Loucy (cell line): ENCODE measurements around the gene PACRG.

Experiments used
- H2AFZ ChIP-seq: fragments of 200-600 bp; sonication (generic); 2 replicates; pipeline ENCODE4 v1.6.0; 2016; ENCODE audit warnings: antibody characterized with exemption, mild to moderate bottlenecking, low read length, moderate library complexity
- H3F3A ChIP-seq: fragments of 200-600 bp; 2 replicates; pipeline ENCODE4 v1.6.0; 2016; ENCODE audit warnings: antibody characterized with exemption, low read depth, mild to moderate bottlenecking
- H3K27me3 ChIP-seq: fragments of 200-600 bp; sonication (generic); 2 replicates; pipeline ENCODE4 v1.6.1; 2014; ENCODE audit warnings: low read length, mild to moderate bottlenecking; ENCODE audit not compliant: insufficient read depth, poor library complexity, severe bottlenecking
- H3K36me3 ChIP-seq: fragments of 200-600 bp; sonication (generic); 2 replicates; pipeline ENCODE4 v1.6.1; 2016; ENCODE audit warnings: low read length; ENCODE audit not compliant: insufficient read depth
- H3K4me1 ChIP-seq: fragments of 200-600 bp; sonication (generic); 2 replicates; pipeline ENCODE4 v1.5.1; 2014; ENCODE audit warnings: low read length, mild to moderate bottlenecking; ENCODE audit not compliant: insufficient read depth, poor library complexity, severe bottlenecking
- H3K4me2 ChIP-seq: fragments of 200-600 bp; sonication (generic); 2 replicates; pipeline ENCODE4 v1.6.0; 2014; ENCODE audit warnings: antibody characterized with exemption, low read length, low read depth, mild to moderate bottlenecking; ENCODE audit not compliant: poor library complexity, severe bottlenecking
- H3K4me3 ChIP-seq: fragments of 200-600 bp; sonication (generic); 2 replicates; pipeline ENCODE4 v1.5.1; 2014; ENCODE audit warnings: low read length, mild to moderate bottlenecking, mixed read lengths; ENCODE audit not compliant: poor library complexity, severe bottlenecking
- H3K79me2 ChIP-seq: fragments of 200-600 bp; sonication (generic); 2 replicates; pipeline ENCODE4 v1.6.1; 2014; ENCODE audit warnings: low read length; ENCODE audit not compliant: insufficient read depth
- H3K9ac ChIP-seq: fragments of 200-600 bp; sonication (generic); 2 replicates; pipeline ENCODE4 v1.6.0; 2014; ENCODE audit warnings: mild to moderate bottlenecking, low read depth, low read length, moderate library complexity; ENCODE audit not compliant: poor library complexity, severe bottlenecking
- H3K9me2 ChIP-seq: fragments of 200-600 bp; sonication (generic); replicated peaks from 2 replicates; pipeline ENCODE4 v1.6.1; 2016; ENCODE audit warnings: low read depth, low read length, mixed read lengths
- H3K9me3 ChIP-seq: fragments of 200-600 bp; sonication (generic); 2 replicates; pipeline ENCODE4 v1.6.1; 2014; ENCODE audit warnings: mild to moderate bottlenecking, antibody characterized with exemption, low read length, low read depth; ENCODE audit not compliant: insufficient read depth
- H4K20me1 ChIP-seq: fragments of 200-600 bp; sonication (generic); 2 replicates; pipeline ENCODE4 v1.6.0; 2014; ENCODE audit warnings: antibody characterized with exemption, low read length, mild to moderate bottlenecking; ENCODE audit not compliant: insufficient read depth, poor library complexity, severe bottlenecking
- CTCF ChIP-seq: fragments of 200-600 bp; sonication (generic); conservative IDR thresholded peaks from 2 replicates; pipeline ENCODE4 v1.5.1; 2014; ENCODE audit warnings: mild to moderate bottlenecking, antibody characterized with exemption, low read length
- EZH2phosphoT487 ChIP-seq: fragments of 200-600 bp; IDR thresholded peaks from 2 replicates; pipeline ENCODE4 v1.6.1; 2018; ENCODE audit warnings: antibody characterized with exemption, mild to moderate bottlenecking, moderate library complexity, borderline replicate concordance

Gene PACRG

GRCh38 chr6:163232649-163233048 lies 504.9 kb downstream of the PACRG start:
- Histone ChIP-seq H3K4me3 (no peak overlapping the region), H3K9ac (no peak overlapping the region), H3K9me2 (no peaks in the 10 kb centered on the region), H2AFZ (no peak overlapping the region), H3K27me3 (no peaks in the 10 kb centered on the region), H3F3A (no peaks in the 10 kb centered on the region), H3K36me3 (no peaks in the 10 kb centered on the region), H3K9me3 (no peaks in the 10 kb centered on the region; the same call in 1 of the 2 replicates), H4K20me1 (no peaks in the 10 kb centered on the region), H3K4me2 (no peak overlapping the region), H3K4me1 (no peaks in the 10 kb centered on the region), H3K79me2 (no peaks in the 10 kb centered on the region)
- TF ChIP-seq EZH2phosphoT487 (no peak), CTCF (no peak)

GRCh38 chr6:163237110-163237509 lies 509.3 kb downstream of the PACRG start:
- no peaks in the 10 kb centered on the region for H4K20me1 ChIP-seq
- no peak overlapping the region for H2AFZ ChIP-seq
- TF ChIP-seq CTCF (no peak), EZH2phosphoT487 (no peak)

GRCh38 chr6:163239572-163240340 lies 512.0 kb downstream of the PACRG start:
- no peaks in the 10 kb centered on the region for H3K79me2 ChIP-seq
- no peaks in the 10 kb centered on the region for H3K36me3 ChIP-seq
- H3K9me3 ChIP-seq, result no peaks in the 10 kb centered on the region
- no peaks in the 10 kb centered on the region for H3F3A ChIP-seq
- H3K4me3 ChIP-seq, result no peak overlapping the region
- no peak overlapping the region for H2AFZ ChIP-seq
- no peaks in the 10 kb centered on the region for H3K27me3 ChIP-seq
- no peak overlapping the region for H3K4me2 ChIP-seq
- no peaks in the 10 kb centered on the region for H3K9me2 ChIP-seq
- no peak overlapping the region for H3K9ac ChIP-seq
- H3K4me1 ChIP-seq, result no peaks in the 10 kb centered on the region
- H4K20me1 ChIP-seq, result no peaks in the 10 kb centered on the region
- no peak for TF ChIP-seq EZH2phosphoT487
- TF ChIP-seq CTCF, result no peak

More at GRCh38 chr6:163237110-163237509, 509.3 kb downstream of the PACRG start:
- Histone ChIP-seq H3K4me3 (no peak overlapping the region), H3K9me3 (no peaks in the 10 kb centered on the region; the same call in 1 of the 2 replicates), H3K36me3 (no peaks in the 10 kb centered on the region), H3K4me1 (no peaks in the 10 kb centered on the region), H3K4me2 (no peak overlapping the region), H3K9me2 (no peaks in the 10 kb centered on the region), H3F3A (no peaks in the 10 kb centered on the region), H3K27me3 (no peaks in the 10 kb centered on the region), H3K9ac (no peak overlapping the region), H3K79me2 (no peaks in the 10 kb centered on the region)
